H1 (cell line): ENCODE results near the gene MED23. TPM values are rescaled to one million over a fixed set of nuclear protein-coding genes. Genes with fewer than 3 reads are reported as not detected.

Source experiments
- PHF8 ChIP-seq: fragments of 200-600 bp; sonication (generic); conservative IDR thresholded peaks from 2 replicates; pipeline ENCODE4 v1.7.1; 2012; ENCODE audit warnings: low read depth, mild to moderate bottlenecking, inconsistent platforms, low read length, moderate library complexity
- polyA plus RNA-seq, 7 experiments: library from polyadenylated mRNA; depleted of rRNA in 3 of 7; stranded (reverse) in 5 of 7; unstranded in 2 of 7; fragments of >200 nt in 5 of 7; fragments of 200-250 nt in 2 of 7; gene quantifications; 1 replicate in 5 of 7; 2 replicates in 1 of 7; 4 replicates in 1 of 7; pipeline versions ENCODE4 v1.2.1 to v1.2.3, GENCODE V29; 2011 to 2013; ENCODE audit warnings: missing spikeins in 2 of 7, mixed read lengths in 2 of 7
- total RNA-seq: library from RNA; stranded (reverse); fragmentation: NEBNext Ultra II Directional; extraction: Animal tissue kit (Norgen Biotek cat#: 25700); gene quantifications from 2 replicates; pipeline ENCODE4 v1.2.1, GENCODE V29; 2021
- TF ChIP-seq, protein P1 (sequence below): IDR thresholded peaks from 2 replicates; pipeline ENCODE4 v1.6.1; 2011; ENCODE audit warnings: low read length, improper control_type of control experiment

MED23 gene
- total and polyA plus RNA-seq, 2 of the 8 experiments (the other 6 are each of a cell fraction or from before 2014, with no cell fraction given) = 10.5 to 13.0 TPM

DNA sequence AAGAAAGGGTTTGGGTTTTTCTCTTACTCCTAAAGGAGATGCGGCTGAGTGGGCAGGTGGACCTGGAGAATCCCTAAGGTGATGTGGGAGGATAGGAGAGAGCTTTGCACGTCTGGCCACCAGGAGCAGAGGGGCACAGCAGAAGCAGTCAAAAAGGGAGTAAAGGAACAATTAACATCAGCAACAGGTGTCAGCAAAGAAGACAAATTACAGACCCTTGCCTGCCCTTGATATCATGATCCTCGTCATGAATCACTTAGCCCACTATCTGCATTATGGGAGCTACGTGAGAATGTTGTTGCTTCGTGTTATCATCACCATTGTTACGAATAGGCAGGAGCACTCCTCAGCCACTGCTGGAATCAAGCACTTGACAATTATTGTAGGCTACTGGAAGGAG, 80.6 kb downstream of the MED23 start (continued):
- TF ChIP-seq, protein P1, sequence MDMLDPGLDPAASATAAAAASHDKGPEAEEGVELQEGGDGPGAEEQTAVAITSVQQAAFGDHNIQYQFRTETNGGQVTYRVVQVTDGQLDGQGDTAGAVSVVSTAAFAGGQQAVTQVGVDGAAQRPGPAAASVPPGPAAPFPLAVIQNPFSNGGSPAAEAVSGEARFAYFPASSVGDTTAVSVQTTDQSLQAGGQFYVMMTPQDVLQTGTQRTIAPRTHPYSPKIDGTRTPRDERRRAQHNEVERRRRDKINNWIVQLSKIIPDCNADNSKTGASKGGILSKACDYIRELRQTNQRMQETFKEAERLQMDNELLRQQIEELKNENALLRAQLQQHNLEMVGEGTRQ = no peak
- no peak for TF ChIP-seq PHF8
- TF ChIP-seq, all 59 proteins: peak for 0
